ENCODE data around the gene ZBTB20.

The ZBTB20 gene

GRCh38 chr3:114866430-114866829 lies 280.7 kb downstream of the ZBTB20 start:
- no peak for DNase-seq
- no peak for TF ChIP-seq CTCF (IDR thresholded peaks at IDR 0.05; ENCODE audit: low read depth, low read length)
- no peaks in the 10 kb centered on the region for H3K36me3 ChIP-seq
- no peak overlapping the region for H3K4me3 ChIP-seq (ENCODE audit: low read depth, low read length)
- no peaks in the 10 kb centered on the region for H3K27me3 ChIP-seq
- H3K9me3 ChIP-seq: no peaks in the 10 kb centered on the region
- no peaks in the 10 kb centered on the region for H3K4me1 ChIP-seq

- TF ChIP-seq CTCF (IDR thresholded peaks at IDR 0.05; ENCODE audit: low read depth, low read length): no peak
- Histone ChIP-seq H3K9me3 (no peaks in the 10 kb centered on the region), H3K36me3 (no peaks in the 10 kb centered on the region), H3K27me3 (no peaks in the 10 kb centered on the region), H3K4me1 (no peaks in the 10 kb centered on the region), H3K4me3 (ENCODE audit: low read depth, low read length) (no peak overlapping the region)
- no peak for DNase-seq
Observed at GRCh38 chr3:114864970-114865369, 282.1 kb downstream of the ZBTB20 start.

GRCh38 chr3:114863848-114864247 lies 283.2 kb downstream of the ZBTB20 start:
- Histone ChIP-seq H3K36me3 (no peaks in the 10 kb centered on the region), H3K4me1 (no peaks in the 10 kb centered on the region), H3K4me3 (ENCODE audit: low read depth, low read length) (no peak overlapping the region), H3K9me3 (no peaks in the 10 kb centered on the region), H3K27me3 (no peaks in the 10 kb centered on the region)
- no peak for TF ChIP-seq CTCF (IDR thresholded peaks at IDR 0.05; ENCODE audit: low read depth, low read length)
- no peak for DNase-seq

GRCh38 chr3:114861666-114862065 lies 285.4 kb downstream of the ZBTB20 start:
- Histone ChIP-seq H3K4me1 (no peaks in the 10 kb centered on the region; the same call in 1 of the 2 replicates), H3K4me3 (ENCODE audit: low read depth, low read length) (no peak overlapping the region), H3K36me3 (no peaks in the 10 kb centered on the region), H3K9me3 (no peaks in the 10 kb centered on the region), H3K27me3 (no peaks in the 10 kb centered on the region)
- TF ChIP-seq CTCF (IDR thresholded peaks at IDR 0.05; ENCODE audit: low read depth, low read length): no peak
- no peak for DNase-seq

- no peaks in the 10 kb centered on the region for H3K36me3 ChIP-seq
Observed at GRCh38 chr3:114860531-114860930, 286.6 kb downstream of the ZBTB20 start.

GRCh38 chr3:114858329-114858728 lies 288.8 kb downstream of the ZBTB20 start:
- Histone ChIP-seq H3K4me3 (ENCODE audit: low read depth, low read length) (no peak overlapping the region), H3K4me1 (peaks cover 5% of the 10 kb centered on the region), H3K27me3 (no peaks in the 10 kb centered on the region), H3K36me3 (no peaks in the 10 kb centered on the region), H3K9me3 (no peaks in the 10 kb centered on the region)
- no peak for TF ChIP-seq CTCF (IDR thresholded peaks at IDR 0.05; ENCODE audit: low read depth, low read length)
- no peak for DNase-seq

More at GRCh38 chr3:114860531-114860930, 286.6 kb downstream of the ZBTB20 start:
- H3K4me1 ChIP-seq: peaks cover under 1% of the 10 kb centered on the region; the same call in 1 of the 2 replicates
- H3K4me3 ChIP-seq (ENCODE audit: low read depth, low read length): no peak overlapping the region
- no peak for DNase-seq
- no peak for TF ChIP-seq CTCF (IDR thresholded peaks at IDR 0.05; ENCODE audit: low read depth, low read length)
- no peaks in the 10 kb centered on the region for H3K27me3 ChIP-seq
- no peaks in the 10 kb centered on the region for H3K9me3 ChIP-seq
